HG02938 (cell line): ENCODE results near the gene PSMB11.

Experiments
- ATAC-seq: cut with Tn5 transposase; IDR thresholded peaks from one replicate; pipeline ENCODE4 v1.9.1; 2021; ENCODE audit warnings: mild to moderate bottlenecking, moderate library complexity; ENCODE audit not compliant: unreplicated experiment

PSMB11 gene

GRCh38 chr14:23056956-23057756, 15.1 kb downstream of the PSMB11 start, which contains the start of gene CDH24:
TSS of gene CDH24 (minus strand) at chr14:23057520. CDS start at chr14:23055733, 1,787 bp downstream.
- peak; percentile 38 for ATAC-seq

- peak; percentile 63 for ATAC-seq
Measured at GRCh38 chr14:23057757-23058653, 16.0 kb downstream of the PSMB11 start.

- no peak for ATAC-seq
Measured at GRCh38 chr14:23058654-23059504, 16.9 kb downstream of the PSMB11 start.

- ATAC-seq, result no peak
Measured at GRCh38 chr14:23060536-23061260, 18.7 kb downstream of the PSMB11 start.

- ATAC-seq, result no peak
Measured at GRCh38 chr14:23062002-23062401, 20.0 kb downstream of the PSMB11 start.

- ATAC-seq, result no peak
Measured at GRCh38 chr14:23063601-23064000, 21.6 kb downstream of the PSMB11 start.

- ATAC-seq, result no peak
Measured at GRCh38 chr14:23066368-23066767, 24.4 kb downstream of the PSMB11 start.

GRCh38 chr14:23066855-23067744, 25.1 kb downstream of the PSMB11 start:
- no peak for ATAC-seq

GRCh38 chr14:23067847-23068788, 26.1 kb downstream of the PSMB11 start:
- no peak for ATAC-seq

GRCh38 chr14:23068789-23069412, 26.9 kb downstream of the PSMB11 start:
- ATAC-seq, result peak; percentile 62

- ATAC-seq, result no peak
Measured at GRCh38 chr14:23069413-23069806, 27.4 kb downstream of the PSMB11 start.

GRCh38 chr14:23070262-23071129, 28.5 kb downstream of the PSMB11 start:
- ATAC-seq, result no peak

- ATAC-seq, result peak; percentile 68
Measured at GRCh38 chr14:23071244-23071920, 29.4 kb downstream of the PSMB11 start.

GRCh38 chr14:23071921-23072539, 30.0 kb downstream of the PSMB11 start:
- ATAC-seq, result no peak

GRCh38 chr14:23074906-23075305, 32.9 kb downstream of the PSMB11 start:
- ATAC-seq, result no peak
